Activated naive CD4-positive, alpha-beta T cell treated with anti-CD3 and anti-CD28 coated beads, Interleukin-2, amount 10 ng/mL, durations not matched to agents 7 days and 5 days (primary cell): ENCODE measurements around the gene EXPH5.
"Not testable (repeated sequence)": the region's sequence is repeated elsewhere in the genome, so short reads cannot be mapped to it uniquely, and the experiment has no call there.

Experiments
- CTCF ChIA-PET: fragments of 350-600 bp; sonication (Branson Sonifier 250); formaldehyde crosslinking; loops from one replicate; lab custom pipeline; 2021; ENCODE audit warnings: antibody characterized with exemption; lab: Charles Lee
- DNase-seq: peaks from one replicate; pipeline ENCODE4 v3.0.0-alpha.2; 2020
- H3K27ac Mint-ChIP-seq: one replicate; pipeline ENCODE4 v1.8.0; 2021; ENCODE audit warnings: mild to moderate bottlenecking, moderate library complexity, mixed read lengths
- H3K27me3 Mint-ChIP-seq: one replicate; pipeline ENCODE4 v1.8.0; 2021; ENCODE audit warnings: mild to moderate bottlenecking, mixed read lengths
- H3K36me3 Mint-ChIP-seq: one replicate; pipeline ENCODE4 v1.8.0; 2021; ENCODE audit warnings: mixed read lengths
- H3K4me1 Mint-ChIP-seq: one replicate; pipeline ENCODE4 v1.8.0; 2021; ENCODE audit warnings: mixed read lengths
- H3K4me3 Mint-ChIP-seq: one replicate; pipeline ENCODE4 v1.8.0; 2021; ENCODE audit warnings: mild to moderate bottlenecking, moderate library complexity, mixed read lengths
- H3K9me3 Mint-ChIP-seq: one replicate; pipeline ENCODE4 v1.8.0; 2021; ENCODE audit warnings: mixed read lengths

EXPH5 gene, protein sequence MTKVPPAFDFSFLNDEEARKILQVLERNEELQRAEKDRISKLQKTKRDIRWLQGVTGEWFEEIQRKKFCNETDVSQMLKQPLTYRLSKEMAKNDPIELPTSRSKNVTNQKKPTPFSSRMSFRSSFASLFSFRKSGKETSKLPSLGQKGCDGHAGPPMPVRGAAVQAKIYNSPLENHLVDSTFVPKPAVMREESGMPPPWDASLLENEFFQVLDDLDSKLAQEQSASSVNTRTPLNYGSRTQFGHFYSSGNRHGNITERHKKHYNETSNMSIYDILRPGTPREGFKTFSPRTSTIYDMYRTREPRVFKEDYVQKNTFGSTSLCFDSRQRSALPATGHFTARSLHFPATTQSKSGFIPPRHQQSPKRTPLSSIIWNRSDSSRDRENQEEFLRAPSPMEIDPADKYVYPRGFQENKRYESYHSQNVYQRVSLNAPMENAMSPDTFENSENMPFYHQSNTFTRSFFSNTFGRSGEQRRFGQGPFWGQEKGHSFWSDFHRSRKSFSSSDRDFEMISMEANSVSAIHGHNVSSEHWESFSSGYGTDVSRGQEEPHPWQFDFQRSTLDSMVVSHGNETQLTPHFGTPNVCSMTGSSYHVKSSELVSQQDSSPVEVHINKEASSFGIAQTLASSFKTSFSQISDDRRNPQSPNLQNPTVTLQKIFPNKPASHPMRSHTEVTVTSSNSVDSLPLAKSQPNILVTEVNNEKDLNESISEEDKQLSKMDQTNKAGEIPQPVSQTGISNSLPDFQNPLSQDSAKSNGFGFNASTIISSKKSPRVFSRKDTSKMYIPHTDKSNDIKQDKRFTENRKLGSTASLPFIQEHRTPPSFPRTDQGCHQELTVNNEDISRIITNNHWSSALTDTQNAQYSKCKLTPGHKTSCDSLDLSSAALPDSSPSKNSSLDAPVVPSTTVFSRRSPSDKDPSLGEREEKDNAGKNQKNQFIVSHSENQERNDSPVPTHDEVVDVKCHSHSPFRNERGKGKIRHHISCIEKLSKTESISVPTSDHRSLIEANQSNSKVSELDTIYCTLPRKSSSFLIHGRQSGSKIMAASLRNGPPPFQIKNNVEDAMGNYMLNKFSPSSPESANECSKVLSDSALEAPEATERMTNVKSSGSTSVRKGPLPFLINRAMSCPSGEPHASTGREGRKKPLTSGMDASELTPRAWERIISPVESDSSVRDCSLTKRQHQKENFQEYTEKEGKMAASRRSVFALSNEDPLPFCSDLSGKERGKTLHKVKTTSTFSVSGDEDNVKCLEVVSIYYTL (N-terminal part only)

DNA sequence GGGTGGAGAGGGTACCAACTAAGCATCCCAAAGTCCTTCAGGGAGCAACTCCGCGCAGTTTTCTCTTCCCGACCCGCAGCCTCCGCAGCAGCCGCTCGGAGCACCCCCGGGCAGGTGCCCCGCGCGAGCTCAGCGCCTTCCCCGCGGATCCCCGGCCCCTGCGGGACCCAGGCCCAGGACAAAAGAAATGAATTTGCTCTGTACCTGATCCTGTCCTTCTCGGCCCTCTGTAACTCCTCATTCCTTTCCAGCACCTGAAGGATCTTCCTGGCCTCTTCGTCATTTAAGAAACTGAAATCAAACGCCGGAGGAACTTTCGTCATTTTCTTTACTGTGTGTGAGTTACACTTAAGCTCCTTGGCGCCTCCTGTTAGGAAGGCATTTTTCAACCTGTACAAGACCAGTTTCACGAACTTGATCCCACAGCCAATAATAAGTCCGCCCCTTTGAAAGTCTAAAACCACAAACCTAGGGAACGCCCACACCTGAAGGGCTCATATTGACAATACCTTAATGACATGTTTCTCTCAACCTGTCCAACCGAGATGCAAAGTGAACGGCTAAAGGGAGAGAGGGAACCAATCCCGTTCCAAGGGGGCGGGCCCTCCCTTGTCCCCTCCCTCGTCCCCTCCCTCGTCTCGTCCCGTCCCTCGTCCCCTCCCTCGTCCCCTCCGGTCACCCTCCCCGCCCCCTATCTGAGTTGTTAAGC, at the start of gene EXPH5:
Gene EXPH5, minus strand, starts transcription at position 555 of the 709 bp plus-strand sequence. Its CDS starts 232 bp downstream, at position 323.
- Mint-ChIP-seq H3K4me3 (peak within 1 kb of the TSS; percentile 98), H3K27me3 (peaks cover 45% of the 10 kb centered on the region), H3K36me3 (peaks cover 2% of the 10 kb centered on the region), H3K27ac (peak within 1 kb of the TSS; percentile 83), H3K9me3 (no peaks in the 10 kb centered on the region), H3K4me1 (peaks cover 21% of the 10 kb centered on the region)
- peak; percentile 91 for DNase-seq
- CTCF ChIA-PET = no interaction called here

DNA sequence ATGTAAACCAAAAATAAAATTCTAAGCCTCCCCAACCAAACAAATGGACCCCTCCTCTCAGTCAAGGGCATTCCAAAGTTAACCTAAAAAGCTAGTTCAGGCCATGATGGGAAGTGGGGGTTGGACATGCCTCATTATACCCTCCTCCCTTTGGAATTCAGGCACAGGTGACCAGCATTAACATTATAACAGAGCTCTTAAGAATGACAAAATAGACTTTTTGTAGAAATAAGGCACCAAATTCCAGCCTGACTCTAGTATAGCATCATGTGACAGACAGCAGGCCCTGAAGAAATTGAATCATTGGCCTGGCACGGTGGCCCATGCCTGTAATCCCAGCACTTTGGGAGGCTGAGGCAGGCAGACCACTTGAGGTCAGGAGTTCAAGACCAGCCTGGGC, 48.2 kb upstream of the EXPH5 start:
- H3K27me3 Mint-ChIP-seq, H3K36me3 Mint-ChIP-seq, H3K9me3 Mint-ChIP-seq, CTCF ChIA-PET, H3K4me1 Mint-ChIP-seq, DNase-seq, H3K27ac Mint-ChIP-seq, H3K4me3 Mint-ChIP-seq: not testable (repeated sequence)

DNA sequence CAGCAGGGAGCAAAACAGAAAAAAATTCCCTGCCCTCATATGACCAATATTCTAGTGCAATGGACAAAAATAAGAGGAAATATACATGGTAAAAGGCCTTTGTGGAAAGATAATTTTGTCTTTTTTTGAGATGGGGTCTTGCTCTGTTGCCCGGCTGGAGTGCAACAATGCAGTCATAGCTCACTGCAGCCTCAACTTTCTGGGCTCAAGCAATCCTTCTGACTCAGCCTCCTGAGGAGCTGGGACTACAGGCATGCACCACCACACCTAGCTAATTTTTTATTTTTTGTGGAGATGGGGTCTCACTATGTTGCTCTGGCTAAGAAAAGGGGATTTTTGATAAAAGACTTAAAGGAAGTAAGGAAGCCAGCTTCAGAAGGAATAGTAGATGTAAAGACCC, 45.6 kb upstream of the EXPH5 start:
- H3K9me3 Mint-ChIP-seq = no peaks in the 10 kb centered on the region
- CTCF ChIA-PET = interaction anchor here (1.6 kb wide), 1 partner anchor 521 kb away, joined by 3 read pairs; no protein-coding TSS in a partner anchor
- peaks cover 4% of the 10 kb centered on the region for H3K27me3 Mint-ChIP-seq
- no peak overlapping the region for H3K4me3 Mint-ChIP-seq
- DNase-seq = no peak
- H3K27ac Mint-ChIP-seq = no peak overlapping the region
- H3K4me1 Mint-ChIP-seq = no peaks in the 10 kb centered on the region
- no peaks in the 10 kb centered on the region for H3K36me3 Mint-ChIP-seq

DNA sequence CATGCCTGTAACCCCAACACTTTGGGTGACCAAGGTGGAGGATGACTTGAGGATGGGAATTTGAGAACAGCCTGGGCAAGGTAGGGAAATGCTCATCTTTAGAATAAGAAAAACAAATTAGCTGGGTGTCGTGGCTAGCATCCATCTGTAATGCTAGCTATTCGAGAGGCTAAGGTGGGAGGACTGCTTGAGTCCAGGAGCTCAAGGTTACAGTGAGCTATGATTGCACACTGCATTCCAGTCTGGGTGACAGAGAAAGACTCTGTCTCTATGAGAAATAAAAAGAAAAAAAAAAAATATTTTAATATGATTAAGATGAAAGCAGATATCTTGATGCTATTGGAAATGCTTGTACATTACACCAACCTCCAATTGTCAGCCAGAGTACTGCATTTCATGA, 42.7 kb upstream of the EXPH5 start:
- Mint-ChIP-seq H3K9me3 (no peaks in the 10 kb centered on the region), H3K27me3 (peaks cover 12% of the 10 kb centered on the region), H3K4me3 (no peak overlapping the region), H3K36me3 (no peaks in the 10 kb centered on the region), H3K4me1 (no peaks in the 10 kb centered on the region), H3K27ac (no peak overlapping the region)
- CTCF ChIA-PET = no interaction called here
- DNase-seq = no peak

DNA sequence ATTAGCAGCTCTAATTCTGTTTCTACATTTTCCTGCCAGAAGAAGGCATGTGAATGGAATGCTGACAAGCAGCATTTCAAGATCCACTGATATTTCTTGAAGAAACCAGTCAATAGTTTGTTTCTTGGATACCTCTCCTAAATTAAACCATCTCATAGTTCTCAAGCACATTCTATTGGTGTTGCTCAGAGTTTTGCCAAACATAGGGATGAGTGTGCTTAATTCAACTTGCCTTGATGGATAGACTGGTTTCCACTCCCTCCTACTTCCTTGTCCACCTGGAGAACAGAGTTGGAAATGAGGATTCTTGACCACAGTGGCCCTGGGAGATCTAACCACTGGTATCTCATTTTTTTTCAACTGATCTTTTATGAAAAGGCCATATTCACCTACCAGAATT, 41.5 kb upstream of the EXPH5 start:
- CTCF ChIA-PET = no interaction called here
- Mint-ChIP-seq H3K36me3 (no peaks in the 10 kb centered on the region), H3K9me3 (no peaks in the 10 kb centered on the region), H3K4me1 (no peaks in the 10 kb centered on the region), H3K27me3 (peaks cover 12% of the 10 kb centered on the region), H3K4me3 (no peak overlapping the region), H3K27ac (no peak overlapping the region)
- DNase-seq = no peak

DNA sequence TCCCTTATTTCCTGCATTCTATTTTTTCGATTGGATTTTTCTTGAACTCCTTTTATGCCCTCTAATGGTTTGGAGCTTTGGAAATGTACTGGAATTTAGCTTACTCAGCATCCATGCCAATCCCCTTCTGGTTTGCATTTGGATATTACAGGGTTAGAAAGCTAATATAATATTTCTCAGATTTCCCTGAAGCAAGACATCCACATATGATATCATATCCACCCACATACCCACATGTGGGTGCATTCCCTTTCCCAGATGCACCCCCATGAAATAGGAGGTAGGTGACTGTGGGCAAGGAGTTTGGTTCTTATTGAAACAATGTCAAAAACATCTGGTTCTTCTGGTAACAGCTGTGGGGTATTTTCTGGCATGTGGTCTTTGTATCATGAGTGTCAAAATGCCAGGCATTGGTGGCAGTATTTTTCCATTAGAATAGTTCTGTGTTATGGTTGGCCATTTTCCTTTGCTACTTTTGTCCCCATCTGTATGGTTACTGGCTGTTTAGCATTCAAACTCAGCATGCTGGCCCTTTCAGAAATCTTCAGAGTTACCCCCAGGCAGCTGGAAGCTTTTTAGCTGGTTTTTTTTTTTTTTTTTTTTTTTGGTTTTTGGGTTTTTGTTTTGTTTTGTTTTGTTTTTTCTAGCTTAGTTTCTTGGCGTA, 38.6 kb upstream of the EXPH5 start:
- Mint-ChIP-seq H3K36me3 (no peaks in the 10 kb centered on the region), H3K4me1 (no peaks in the 10 kb centered on the region), H3K27ac (no peak overlapping the region), H3K9me3 (no peaks in the 10 kb centered on the region), H3K27me3 (peaks cover 15% of the 10 kb centered on the region), H3K4me3 (no peak overlapping the region)
- CTCF ChIA-PET = no interaction called here
- DNase-seq = no peak

DNA sequence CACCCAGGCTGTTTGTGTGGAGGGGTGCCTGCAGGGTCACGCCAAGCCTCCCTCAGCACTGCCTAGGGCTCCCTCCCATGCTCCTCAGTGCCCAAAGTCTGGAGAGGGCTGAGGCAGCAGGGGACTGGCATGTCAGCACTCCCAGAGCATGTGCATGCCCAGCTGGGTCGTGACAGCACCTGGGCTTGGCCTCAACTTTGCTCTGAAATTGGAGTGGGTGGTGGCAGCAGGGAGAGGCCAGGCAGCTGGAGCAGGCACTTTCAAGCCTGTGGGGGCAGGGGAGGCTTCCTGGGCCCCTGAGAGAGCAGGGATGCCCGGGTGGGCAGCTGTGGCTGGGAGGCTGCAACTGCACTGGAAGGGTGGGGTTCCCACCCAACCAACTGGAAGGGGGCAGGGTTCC, 35.7 kb upstream of the EXPH5 start:
- H3K4me1 Mint-ChIP-seq = peaks cover 4% of the 10 kb centered on the region
- CTCF ChIA-PET = no interaction called here
- peaks cover 21% of the 10 kb centered on the region for H3K27me3 Mint-ChIP-seq

DNA sequence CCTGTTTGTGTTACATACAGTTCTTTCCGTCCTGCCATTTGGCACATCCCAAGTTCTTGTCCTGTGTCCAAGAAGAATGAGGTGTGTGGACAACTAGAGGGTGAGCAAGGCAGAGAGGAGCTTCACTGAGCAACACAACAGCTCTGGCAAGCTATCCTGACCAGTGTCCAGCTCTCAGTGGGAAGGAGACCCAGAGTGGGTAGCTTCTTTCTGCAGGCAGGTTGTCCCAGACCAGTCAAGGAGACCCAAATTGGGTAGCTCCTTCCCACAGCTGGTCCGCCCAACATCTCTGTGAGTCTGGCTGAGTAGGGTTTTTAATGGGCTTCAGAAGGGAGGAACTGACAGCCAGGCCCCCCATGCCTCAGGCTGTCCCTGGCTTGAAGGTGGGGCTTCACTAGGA, 35.2 kb upstream of the EXPH5 start:
- no peak overlapping the region for H3K27ac Mint-ChIP-seq
- H3K4me3 Mint-ChIP-seq = no peak overlapping the region
- no peaks in the 10 kb centered on the region for H3K36me3 Mint-ChIP-seq
- DNase-seq = no peak
- H3K27me3 Mint-ChIP-seq = peaks cover 21% of the 10 kb centered on the region
- no peaks in the 10 kb centered on the region for H3K9me3 Mint-ChIP-seq
- CTCF ChIA-PET = no interaction called here
- peaks cover 4% of the 10 kb centered on the region for H3K4me1 Mint-ChIP-seq

More for the DNA sequence above, 35.7 kb upstream of the EXPH5 start:
- H3K4me3 Mint-ChIP-seq = no peak overlapping the region
- H3K36me3 Mint-ChIP-seq = no peaks in the 10 kb centered on the region
- no peak for DNase-seq
- no peak overlapping the region for H3K27ac Mint-ChIP-seq
- H3K9me3 Mint-ChIP-seq = no peaks in the 10 kb centered on the region

DNA sequence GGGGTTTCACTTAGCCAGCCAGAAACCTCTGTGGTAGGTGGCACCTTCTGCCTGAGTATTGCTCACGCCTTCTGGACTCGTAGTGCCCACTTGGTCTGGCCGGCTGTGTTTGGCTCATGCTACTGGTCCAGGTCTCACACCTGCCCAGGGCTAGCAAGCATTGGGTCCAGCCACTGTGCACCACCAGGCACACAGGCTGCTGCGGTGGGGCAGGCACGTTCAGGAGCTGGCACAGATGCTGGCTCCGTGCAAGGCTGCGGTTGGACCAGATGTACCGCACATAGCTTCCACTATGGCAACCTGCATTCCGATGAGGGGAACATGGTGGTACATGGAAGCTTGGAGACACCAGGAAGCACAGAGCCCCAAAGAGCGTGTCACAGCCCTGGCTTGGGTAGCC, 34.8 kb upstream of the EXPH5 start:
- no peak for DNase-seq
- peaks cover 21% of the 10 kb centered on the region for H3K27me3 Mint-ChIP-seq
- H3K4me3 Mint-ChIP-seq = no peak overlapping the region
- H3K36me3 Mint-ChIP-seq = no peaks in the 10 kb centered on the region
- CTCF ChIA-PET = interaction anchor here (0.6 kb wide), 1 partner anchor 262 kb away, joined by 3 read pairs; no protein-coding TSS in a partner anchor
- no peaks in the 10 kb centered on the region for H3K9me3 Mint-ChIP-seq
- H3K27ac Mint-ChIP-seq = no peak overlapping the region
- peaks cover 4% of the 10 kb centered on the region for H3K4me1 Mint-ChIP-seq

DNA sequence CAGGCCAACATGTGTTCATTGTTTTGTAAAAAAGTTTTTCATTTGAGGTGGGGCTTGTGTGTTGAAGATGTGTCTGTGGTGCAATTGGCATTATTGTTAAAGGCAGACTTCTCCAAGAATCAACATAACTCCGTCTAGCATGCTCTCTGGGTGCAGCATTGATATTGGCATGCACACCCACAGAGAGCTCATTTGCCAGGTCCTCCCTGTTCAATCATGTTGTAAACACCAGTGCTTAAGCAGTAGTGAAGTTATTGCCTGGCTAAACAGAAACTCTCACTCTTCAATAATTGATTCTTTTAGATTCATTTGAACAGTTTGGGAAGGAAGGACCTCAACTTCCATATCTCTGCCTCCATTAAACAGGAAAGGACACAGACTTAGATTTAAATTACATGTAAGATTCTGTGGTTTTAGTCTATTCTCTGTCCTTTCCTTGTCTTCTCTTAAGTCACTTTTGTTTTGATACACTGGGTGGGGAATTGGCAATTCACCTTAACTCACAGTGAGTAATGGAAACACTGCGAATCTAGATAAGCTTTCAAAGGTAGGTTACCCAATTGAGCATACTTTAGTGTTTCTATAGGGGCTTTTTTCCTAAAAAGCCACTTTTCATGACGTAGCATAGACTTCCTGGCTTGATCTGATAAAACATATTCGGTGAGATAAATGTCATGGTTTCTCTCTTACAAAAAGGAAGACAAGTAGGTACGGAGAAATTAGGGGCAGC, 30.8 kb upstream of the EXPH5 start:
- Mint-ChIP-seq H3K27me3 (peaks cover 8% of the 10 kb centered on the region), H3K4me1 (peaks cover 7% of the 10 kb centered on the region), H3K9me3 (no peaks in the 10 kb centered on the region), H3K36me3 (no peaks in the 10 kb centered on the region), H3K4me3 (no peak overlapping the region), H3K27ac (no peak overlapping the region)
- CTCF ChIA-PET = no interaction called here
- no peak for DNase-seq

DNA sequence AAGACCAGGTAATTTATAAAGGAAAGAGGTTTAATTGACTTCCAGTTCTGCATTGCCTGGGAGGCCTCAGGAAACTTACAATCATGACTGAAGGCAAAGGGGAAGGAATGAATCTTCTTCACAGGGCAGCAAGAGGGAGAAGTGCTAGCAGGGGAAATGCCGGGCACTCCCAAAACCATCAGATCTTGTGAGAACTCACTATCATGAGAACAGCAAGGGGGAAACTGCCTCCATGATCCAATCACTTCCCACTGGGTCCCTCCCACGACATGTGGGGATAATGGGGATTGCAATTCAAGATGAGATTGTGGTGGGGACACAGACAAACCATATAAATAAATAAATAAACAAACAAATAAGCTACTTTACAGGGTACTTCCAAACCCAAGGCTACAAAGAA, 28.8 kb upstream of the EXPH5 start:
- Mint-ChIP-seq H3K27me3 (peaks cover 9% of the 10 kb centered on the region), H3K4me3 (no peak overlapping the region), H3K27ac (no peak overlapping the region), H3K36me3 (no peaks in the 10 kb centered on the region), H3K4me1 (peaks cover 7% of the 10 kb centered on the region), H3K9me3 (no peaks in the 10 kb centered on the region)
- DNase-seq = no peak
- CTCF ChIA-PET = no interaction called here

DNA sequence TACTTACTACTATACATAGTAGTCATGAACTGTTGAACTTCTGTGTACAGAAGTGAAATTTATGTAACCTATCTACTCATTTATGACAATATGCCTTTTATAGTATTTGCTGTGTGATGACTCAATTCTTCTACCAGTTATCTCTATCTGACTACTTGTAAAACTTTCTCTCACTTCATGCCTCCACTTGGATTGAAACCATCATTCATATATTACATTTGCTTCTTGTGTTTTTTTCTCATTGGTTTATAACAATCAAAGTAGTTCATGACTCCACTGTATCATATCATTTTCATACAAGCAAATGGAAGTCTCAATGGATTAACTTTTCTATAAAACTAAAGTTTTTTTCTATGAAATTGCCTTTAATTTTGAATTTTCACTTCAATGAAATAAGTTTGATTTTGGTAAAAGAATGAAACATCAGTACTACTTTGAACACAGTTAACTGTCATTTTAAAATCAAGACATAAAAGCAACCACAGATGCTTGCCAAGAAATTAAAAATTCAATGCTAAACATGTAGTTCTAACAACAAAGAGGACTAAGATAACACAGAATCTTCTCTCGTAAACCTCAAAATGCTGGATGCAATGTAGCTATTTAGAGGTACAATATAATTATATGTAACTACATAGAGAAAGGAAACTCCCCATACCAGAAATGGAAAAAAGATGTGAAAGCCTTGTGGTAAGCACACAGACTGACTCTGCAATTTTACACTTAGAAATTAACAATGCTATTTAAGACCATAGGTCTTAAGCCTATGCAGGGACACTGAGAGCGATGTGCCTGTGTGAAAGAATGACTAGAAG, 27.6 kb upstream of the EXPH5 start:
- H3K4me1 Mint-ChIP-seq = peaks cover 7% of the 10 kb centered on the region
- CTCF ChIA-PET = no interaction called here
- H3K4me3 Mint-ChIP-seq = no peak overlapping the region
- no peaks in the 10 kb centered on the region for H3K9me3 Mint-ChIP-seq
- no peak overlapping the region for H3K27ac Mint-ChIP-seq
- no peak for DNase-seq
- peaks cover 10% of the 10 kb centered on the region for H3K27me3 Mint-ChIP-seq
- no peaks in the 10 kb centered on the region for H3K36me3 Mint-ChIP-seq
